ENCODE results near the gene COL1A1. TPM values are rescaled to one million over a fixed set of nuclear protein-coding genes. Genes with fewer than 3 reads are reported as not detected.

COL1A1 gene
- total and polyA plus RNA-seq, 2 of the 13 experiments (the other 11 are each of a cell fraction or from before 2014, with no cell fraction given), result 0.05 TPM; not detected in 1

DNA sequence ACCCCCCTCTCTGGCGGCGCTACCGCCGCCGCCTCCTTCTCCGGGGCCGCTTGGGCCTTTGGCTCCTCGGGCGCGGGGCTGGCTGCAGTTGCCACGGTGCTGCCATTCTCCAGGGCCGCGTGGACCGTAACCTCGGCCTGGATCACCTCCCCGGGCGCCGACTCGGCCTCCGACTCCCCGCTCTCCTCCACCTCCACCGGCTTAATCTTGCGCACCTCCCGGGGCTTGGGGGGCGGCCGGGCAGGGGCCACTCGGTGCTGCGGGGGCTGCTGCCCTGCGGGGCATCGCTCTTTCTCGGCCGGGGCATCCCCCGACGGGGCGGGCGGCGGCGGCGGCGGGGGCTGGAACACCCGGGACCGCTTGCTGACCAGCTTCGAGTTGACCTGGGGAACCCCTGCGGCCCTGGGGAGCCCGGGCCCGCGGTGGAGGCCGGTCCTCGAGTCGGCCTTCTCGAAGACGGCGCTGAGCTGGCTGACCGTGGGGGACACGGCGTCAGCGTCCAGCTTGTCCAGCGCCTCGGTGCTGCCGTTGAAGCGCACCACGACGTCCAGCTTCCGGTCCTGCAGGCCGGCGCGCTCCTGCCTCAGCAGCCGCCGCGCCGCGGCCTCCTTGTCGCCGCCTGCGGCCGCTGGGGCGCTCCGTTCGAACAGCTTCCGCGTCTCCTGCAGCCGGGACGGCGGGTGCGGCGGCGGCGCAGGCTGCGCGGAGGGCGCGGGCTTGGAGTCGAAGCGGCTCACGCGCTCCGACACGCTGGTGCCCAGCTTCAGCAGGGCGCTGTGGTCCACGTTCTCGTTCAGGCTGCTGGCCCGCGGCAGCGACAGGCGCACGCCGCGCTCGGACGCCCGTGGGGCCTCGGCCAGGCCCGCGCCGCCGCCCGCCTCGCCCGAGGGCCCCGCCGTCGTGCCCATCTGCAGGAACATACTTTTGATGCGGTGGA lies 51.7 kb downstream of the COL1A1 start (continued):
- TF ChIP-seq HNF4A (CRISPR knock-in tag; IDR thresholded peaks at IDR 0.05), result no peak
- TF ChIP-seq PAX8 (CRISPR knock-in tag; IDR thresholded peaks at IDR 0.05; ENCODE audit: borderline replicate concordance), result no peak
- no peak for TF ChIP-seq ZNF792 (CRISPR knock-in tag; IDR thresholded peaks at IDR 0.05)
- TF ChIP-seq YEATS2 (CRISPR knock-in tag; IDR thresholded peaks at IDR 0.05; ENCODE audit: borderline replicate concordance), result no peak
- TF ChIP-seq ISX (CRISPR knock-in tag; conservative IDR thresholded peaks at IDR 0.05), result no peak
- no peak for TF ChIP-seq ZNF282 (IDR thresholded peaks at IDR 0.05; ENCODE audit: partially characterized antibody)
- TF ChIP-seq CERS6 (CRISPR knock-in tag; IDR thresholded peaks at IDR 0.05), result no peak; the same call in 1 of the 2 replicates
- TF ChIP-seq ZNF513 (CRISPR knock-in tag; conservative IDR thresholded peaks at IDR 0.05), result no peak
- no peak for TF ChIP-seq MED8 (CRISPR knock-in tag; IDR thresholded peaks at IDR 0.05; ENCODE audit: insufficient replicate concordance)
- TF ChIP-seq KLF6 (CRISPR knock-in tag; IDR thresholded peaks at IDR 0.05), result peak; percentile 38; the same call in 1 of the 2 replicates
- TF ChIP-seq ZNF235 (CRISPR knock-in tag; IDR thresholded peaks at IDR 0.05; ENCODE audit: borderline replicate concordance), result 0 out of 2 replicates have a peak, but pooled peaks have one; percentile 88
- TF ChIP-seq, protein P1, sequence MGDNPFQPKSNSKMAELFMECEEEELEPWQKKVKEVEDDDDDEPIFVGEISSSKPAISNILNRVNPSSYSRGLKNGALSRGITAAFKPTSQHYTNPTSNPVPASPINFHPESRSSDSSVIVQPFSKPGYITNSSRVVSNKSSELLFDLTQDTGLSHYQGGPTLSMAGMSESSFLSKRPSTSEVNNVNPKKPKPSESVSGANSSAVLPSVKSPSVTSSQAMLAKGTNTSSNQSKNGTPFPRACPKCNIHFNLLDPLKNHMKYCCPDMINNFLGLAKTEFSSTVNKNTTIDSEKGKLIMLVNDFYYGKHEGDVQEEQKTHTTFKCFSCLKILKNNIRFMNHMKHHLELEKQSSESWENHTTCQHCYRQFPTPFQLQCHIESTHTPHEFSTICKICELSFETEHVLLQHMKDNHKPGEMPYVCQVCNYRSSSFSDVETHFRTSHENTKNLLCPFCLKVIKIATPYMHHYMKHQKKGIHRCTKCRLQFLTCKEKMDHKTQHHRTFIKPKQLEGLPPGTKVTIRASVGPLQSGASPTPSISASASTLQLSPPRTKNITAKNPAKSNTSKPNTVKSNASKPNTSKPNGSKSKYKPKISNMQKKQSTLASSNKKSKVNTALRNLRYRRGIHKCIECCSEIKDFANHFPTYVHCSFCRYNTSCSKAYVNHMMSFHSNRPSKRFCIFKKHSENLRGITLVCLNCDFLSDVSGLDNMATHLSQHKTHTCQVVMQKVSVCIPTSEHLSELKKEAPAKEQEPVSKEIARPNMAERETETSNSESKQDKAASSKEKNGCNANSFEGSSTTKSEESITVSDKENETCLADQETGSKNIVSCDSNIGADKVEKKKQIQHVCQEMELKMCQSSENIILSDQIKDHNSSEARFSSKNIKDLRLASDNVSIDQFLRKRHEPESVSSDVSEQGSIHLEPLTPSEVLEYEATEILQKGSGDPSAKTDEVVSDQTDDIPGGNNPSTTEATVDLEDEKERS (CRISPR knock-in tag; IDR thresholded peaks at IDR 0.05), result no peak
- no peak for TF ChIP-seq HCFC1 (IDR thresholded peaks at IDR 0.05; ENCODE audit: low read depth, low read length)
- TF ChIP-seq ZFP91 (CRISPR knock-in tag; IDR thresholded peaks at IDR 0.05; ENCODE audit: borderline replicate concordance), result peak; percentile 44; the same call in 1 of the 2 replicates
- TF ChIP-seq NR2F2 (IDR thresholded peaks at IDR 0.05; ENCODE audit: borderline replicate concordance, low read depth), result no peak
- TF ChIP-seq PLRG1 (conservative IDR thresholded peaks at IDR 0.05), result no peak
- no peak for TF ChIP-seq PAWR (CRISPR knock-in tag; IDR thresholded peaks at IDR 0.05; ENCODE audit: borderline replicate concordance)
- TF ChIP-seq, protein P2, sequence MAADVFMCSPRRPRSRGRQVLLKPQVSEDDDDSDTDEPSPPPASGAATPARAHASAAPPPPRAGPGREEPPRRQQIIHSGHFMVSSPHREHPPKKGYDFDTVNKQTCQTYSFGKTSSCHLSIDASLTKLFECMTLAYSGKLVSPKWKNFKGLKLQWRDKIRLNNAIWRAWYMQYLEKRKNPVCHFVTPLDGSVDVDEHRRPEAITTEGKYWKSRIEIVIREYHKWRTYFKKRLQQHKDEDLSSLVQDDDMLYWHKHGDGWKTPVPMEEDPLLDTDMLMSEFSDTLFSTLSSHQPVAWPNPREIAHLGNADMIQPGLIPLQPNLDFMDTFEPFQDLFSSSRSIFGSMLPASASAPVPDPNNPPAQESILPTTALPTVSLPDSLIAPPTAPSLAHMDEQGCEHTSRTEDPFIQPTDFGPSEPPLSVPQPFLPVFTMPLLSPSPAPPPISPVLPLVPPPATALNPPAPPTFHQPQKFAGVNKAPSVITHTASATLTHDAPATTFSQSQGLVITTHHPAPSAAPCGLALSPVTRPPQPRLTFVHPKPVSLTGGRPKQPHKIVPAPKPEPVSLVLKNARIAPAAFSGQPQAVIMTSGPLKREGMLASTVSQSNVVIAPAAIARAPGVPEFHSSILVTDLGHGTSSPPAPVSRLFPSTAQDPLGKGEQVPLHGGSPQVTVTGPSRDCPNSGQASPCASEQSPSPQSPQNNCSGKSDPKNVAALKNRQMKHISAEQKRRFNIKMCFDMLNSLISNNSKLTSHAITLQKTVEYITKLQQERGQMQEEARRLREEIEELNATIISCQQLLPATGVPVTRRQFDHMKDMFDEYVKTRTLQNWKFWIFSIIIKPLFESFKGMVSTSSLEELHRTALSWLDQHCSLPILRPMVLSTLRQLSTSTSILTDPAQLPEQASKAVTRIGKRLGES (CRISPR knock-in tag; IDR thresholded peaks at IDR 0.05; ENCODE audit: borderline replicate concordance), result no peak
- TF ChIP-seq SKI (IDR thresholded peaks at IDR 0.05; ENCODE audit: partially characterized antibody), result peak; percentile 47
